RWPE2 (cell line): ENCODE results near the gene NARF.
A peak's percentile ranks its signal among the peaks of the same experiment; 100 is the strongest.
"Not testable (repeated sequence)": the region's sequence is repeated elsewhere in the genome, so short reads cannot be mapped to it uniquely, and the experiment has no call there.

Source experiments
- ATAC-seq: fragments of 200-7000 bp; cut with Tn5 transposase; 3 replicates; pipeline ENCODE4 v1.9.1; 2021; ENCODE audit warnings: low read depth
- DNase-seq: peaks from one replicate; pipeline ENCODE4 v3.0.0-alpha.2; 2020; ENCODE audit warnings: low spot score
- H3K27ac ChIP-seq: fragments of 450-650 bp; 2 replicates; pipeline ENCODE4 v1.5.1; 2017; ENCODE audit warnings: mild to moderate bottlenecking; ENCODE audit not compliant: poor library complexity, severe bottlenecking
- H3K27me3 ChIP-seq: fragments of 250-450 bp; sonication (Bioruptor Pico); 2 replicates; pipeline ENCODE4 v1.5.1; 2021; ENCODE audit warnings: mild to moderate bottlenecking, moderate library complexity; ENCODE audit not compliant: insufficient read depth, poor library complexity, severe bottlenecking
- H3K36me3 ChIP-seq: fragments of 250-450 bp; sonication (Bioruptor Pico); 2 replicates; pipeline ENCODE4 v1.5.1; 2020; ENCODE audit warnings: low read depth, mild to moderate bottlenecking, moderate library complexity
- H3K4me1 ChIP-seq: fragments of 250-450 bp; sonication (Bioruptor Pico); 2 replicates; pipeline ENCODE4 v1.5.1; 2021; ENCODE audit warnings: mild to moderate bottlenecking, moderate library complexity; ENCODE audit not compliant: insufficient read depth, poor library complexity, severe bottlenecking
- H3K4me3 ChIP-seq: fragments of 250-450 bp; sonication (Bioruptor Pico); 2 replicates; pipeline ENCODE4 v1.5.1; 2021; ENCODE audit warnings: mild to moderate bottlenecking, moderate library complexity; ENCODE audit not compliant: severe bottlenecking
- H3K9me3 ChIP-seq: fragments of 250-450 bp; sonication (Bioruptor Pico); 2 replicates; pipeline ENCODE4 v1.5.1; 2021; ENCODE audit warnings: mild to moderate bottlenecking, moderate library complexity; ENCODE audit not compliant: severe bottlenecking
- CTCF ChIP-seq: fragments of 450-650 bp; IDR thresholded peaks from one replicate; pipeline ENCODE4 v1.5.1; 2017; ENCODE audit warnings: mild to moderate bottlenecking, moderate library complexity; ENCODE audit not compliant: poor library complexity, severe bottlenecking

NARF gene

GRCh38 chr17:82534401-82534812 is 75.9 kb downstream of the NARF start:
- peak; percentile 19; the same call in 1 of the 3 replicates for ATAC-seq
- peak overlapping the region; percentile 73 for H3K27ac ChIP-seq

GRCh38 chr17:82536512-82537201 is 78.1 kb downstream of the NARF start:
- Histone ChIP-seq H3K4me3 (no peak overlapping the region), H3K9me3 (no peaks in the 10 kb centered on the region), H3K36me3 (peaks cover 18% of the 10 kb centered on the region), H3K4me1 (peaks cover 53% of the 10 kb centered on the region), H3K27ac (peak overlapping the region; percentile 73), H3K27me3 (no peaks in the 10 kb centered on the region)
- ATAC-seq (peak; percentile 5; the same call in 1 of the 3 replicates), DNase-seq (no peak)
- no peak for TF ChIP-seq CTCF

More at GRCh38 chr17:82534401-82534812, 75.9 kb downstream of the NARF start:
- H3K4me3 ChIP-seq = no peak overlapping the region
- no peak for TF ChIP-seq CTCF
- peaks cover 74% of the 10 kb centered on the region for H3K4me1 ChIP-seq
- no peaks in the 10 kb centered on the region for H3K27me3 ChIP-seq
- no peaks in the 10 kb centered on the region for H3K9me3 ChIP-seq
- no peak for DNase-seq
- peaks cover 10% of the 10 kb centered on the region; the same call in 1 of the 2 replicates for H3K36me3 ChIP-seq

- Histone ChIP-seq H3K27ac (peak overlapping the region; percentile 73), H3K4me1 (peaks cover 48% of the 10 kb centered on the region), H3K36me3 (peaks cover 18% of the 10 kb centered on the region)
- H3K27me3 ChIP-seq, ATAC-seq, H3K4me3 ChIP-seq, DNase-seq, H3K9me3 ChIP-seq: not testable (repeated sequence)
These were observed 78.7 kb downstream of the NARF start for GRCh38 chr17:82537228-82537627.

- not testable (repeated sequence) for H3K4me3 ChIP-seq, H3K27ac ChIP-seq, DNase-seq, H3K9me3 ChIP-seq, H3K27me3 ChIP-seq, ATAC-seq
- H3K36me3 ChIP-seq = peaks cover 18% of the 10 kb centered on the region
- H3K4me1 ChIP-seq = peaks cover 32% of the 10 kb centered on the region
These were observed 80.5 kb downstream of the NARF start for GRCh38 chr17:82539076-82539475.
